ENCODE data around the gene OOEP.

DNA sequence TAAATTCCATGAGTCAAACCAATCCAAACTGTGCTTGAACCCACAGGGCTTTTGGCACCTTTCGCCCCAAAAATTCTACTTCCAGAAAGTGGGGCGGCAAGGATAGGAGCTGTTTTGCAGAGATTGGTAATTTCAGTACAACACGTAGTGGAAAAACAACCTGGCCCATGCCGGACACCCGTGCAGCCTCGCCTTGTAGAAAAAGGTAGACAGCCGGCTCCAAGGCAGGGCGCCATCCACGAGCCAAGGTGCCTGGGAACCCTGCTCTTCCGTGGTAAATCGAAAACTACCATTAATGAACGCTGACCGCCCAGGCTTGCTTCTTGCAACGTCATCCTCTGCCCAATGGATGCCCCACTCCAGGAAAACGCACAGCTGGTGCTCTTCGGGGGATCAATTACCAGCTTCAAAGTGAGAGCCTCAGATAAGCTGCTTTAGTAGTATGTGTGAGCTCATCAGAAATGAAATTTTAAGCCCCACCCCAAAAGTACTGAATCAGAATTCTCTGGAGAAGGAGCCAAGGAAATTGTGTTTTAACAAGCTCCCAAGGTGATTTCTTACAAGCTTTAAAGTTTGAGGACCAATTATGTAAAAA, 1.8 kb downstream of the OOEP start:
- TF ChIP-seq, protein P1, sequence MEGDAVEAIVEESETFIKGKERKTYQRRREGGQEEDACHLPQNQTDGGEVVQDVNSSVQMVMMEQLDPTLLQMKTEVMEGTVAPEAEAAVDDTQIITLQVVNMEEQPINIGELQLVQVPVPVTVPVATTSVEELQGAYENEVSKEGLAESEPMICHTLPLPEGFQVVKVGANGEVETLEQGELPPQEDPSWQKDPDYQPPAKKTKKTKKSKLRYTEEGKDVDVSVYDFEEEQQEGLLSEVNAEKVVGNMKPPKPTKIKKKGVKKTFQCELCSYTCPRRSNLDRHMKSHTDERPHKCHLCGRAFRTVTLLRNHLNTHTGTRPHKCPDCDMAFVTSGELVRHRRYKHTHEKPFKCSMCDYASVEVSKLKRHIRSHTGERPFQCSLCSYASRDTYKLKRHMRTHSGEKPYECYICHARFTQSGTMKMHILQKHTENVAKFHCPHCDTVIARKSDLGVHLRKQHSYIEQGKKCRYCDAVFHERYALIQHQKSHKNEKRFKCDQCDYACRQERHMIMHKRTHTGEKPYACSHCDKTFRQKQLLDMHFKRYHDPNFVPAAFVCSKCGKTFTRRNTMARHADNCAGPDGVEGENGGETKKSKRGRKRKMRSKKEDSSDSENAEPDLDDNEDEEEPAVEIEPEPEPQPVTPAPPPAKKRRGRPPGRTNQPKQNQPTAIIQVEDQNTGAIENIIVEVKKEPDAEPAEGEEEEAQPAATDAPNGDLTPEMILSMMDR (IDR thresholded peaks at IDR 0.05; ENCODE audit: low read length), result no peak
- TF ChIP-seq EZH2 (optimal IDR thresholded peaks at IDR 0.05; ENCODE audit: low read depth, low read length), result no peak
- no peak for TF ChIP-seq EZH2phosphoT487 (IDR thresholded peaks at IDR 0.05; ENCODE audit: low read length)

Measured in MM.1S (cell line).